Measurements from ENCODE around the gene KDM6A. TPM values are rescaled to one million over a fixed set of nuclear protein-coding genes. Genes with fewer than 3 reads are reported as not detected.
A peak's percentile ranks its signal among the peaks of the same experiment; 100 is the strongest.

The KDM6A gene
- total and polyA plus RNA-seq, 2 donors (not counting 1 experiment from before 2014, with no cell fraction given), result 33.3 to 57.0 TPM

DNA sequence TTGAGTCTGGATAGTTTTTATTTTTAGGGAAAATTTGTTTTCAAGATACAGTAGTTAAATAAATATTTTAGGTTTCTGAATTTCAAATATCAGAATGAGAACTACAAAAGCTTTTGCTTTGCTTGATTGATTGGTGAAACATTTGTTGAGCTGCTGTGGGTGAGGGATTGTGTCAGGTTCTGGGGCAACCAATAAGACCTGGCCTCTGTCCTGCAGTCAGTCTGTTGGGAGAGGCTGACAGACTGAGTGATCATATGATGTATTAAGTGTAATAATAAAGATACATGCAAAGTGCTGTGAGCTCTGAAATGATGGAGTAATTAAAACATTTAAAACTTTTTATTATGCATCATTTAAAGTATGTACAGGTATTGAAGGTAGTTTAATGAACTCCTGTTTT, 9.6 kb downstream of the KDM6A start:
- H3K4me3 Mint-ChIP-seq, result no peak overlapping the region
- peaks cover 6 to 24% of the 10 kb centered on the region in 2 donors for H3K4me1 ChIP-seq (ENCODE audit: control insufficient read depth in 2 of 2, insufficient read depth in 2 of 2, low read length in 2 of 2)
- no peak for ATAC-seq (ENCODE audit: low read depth)
- no peak overlapping the region for H3K27ac ChIP-seq (ENCODE audit: low read length in 2 of 2)
- no peaks in the 10 kb centered on the region for H3K27me3 Mint-ChIP-seq
- intact Hi-C loops (cut with micrococcal nuclease), result no loop called here
- no peak for DNase-seq
- no peaks in the 10 kb centered on the region for H3K9me3 ChIP-seq (ENCODE audit: control extremely low read depth in 1 of 3, control insufficient read depth in 2 of 3, insufficient read depth in 1 of 3, low read length in 2 of 3)
- H3K4me3 ChIP-seq (ENCODE audit: control extremely low read depth in 1 of 5, extremely low read depth in 1 of 5, insufficient read depth in 1 of 5, low read depth in 2 of 5, low read length in 4 of 5), result no peak overlapping the region
- H3K27ac Mint-ChIP-seq, result no peak overlapping the region
- H3K9me3 Mint-ChIP-seq (ENCODE audit: insufficient read depth), result no peaks in the 10 kb centered on the region
- H3K9ac ChIP-seq (ENCODE audit: low read length), result no peak overlapping the region
- H2AFZ ChIP-seq (ENCODE audit: insufficient read depth, low read depth, low read length, poor library complexity, severe bottlenecking), result no peak overlapping the region
- peaks cover 98% of the 10 kb centered on the region for H4K20me1 ChIP-seq (ENCODE audit: control insufficient read depth, insufficient read depth, low read length, poor library complexity, severe bottlenecking)
- POLR2A ChIA-PET, result no interaction called here
- TF ChIP-seq, protein P1, sequence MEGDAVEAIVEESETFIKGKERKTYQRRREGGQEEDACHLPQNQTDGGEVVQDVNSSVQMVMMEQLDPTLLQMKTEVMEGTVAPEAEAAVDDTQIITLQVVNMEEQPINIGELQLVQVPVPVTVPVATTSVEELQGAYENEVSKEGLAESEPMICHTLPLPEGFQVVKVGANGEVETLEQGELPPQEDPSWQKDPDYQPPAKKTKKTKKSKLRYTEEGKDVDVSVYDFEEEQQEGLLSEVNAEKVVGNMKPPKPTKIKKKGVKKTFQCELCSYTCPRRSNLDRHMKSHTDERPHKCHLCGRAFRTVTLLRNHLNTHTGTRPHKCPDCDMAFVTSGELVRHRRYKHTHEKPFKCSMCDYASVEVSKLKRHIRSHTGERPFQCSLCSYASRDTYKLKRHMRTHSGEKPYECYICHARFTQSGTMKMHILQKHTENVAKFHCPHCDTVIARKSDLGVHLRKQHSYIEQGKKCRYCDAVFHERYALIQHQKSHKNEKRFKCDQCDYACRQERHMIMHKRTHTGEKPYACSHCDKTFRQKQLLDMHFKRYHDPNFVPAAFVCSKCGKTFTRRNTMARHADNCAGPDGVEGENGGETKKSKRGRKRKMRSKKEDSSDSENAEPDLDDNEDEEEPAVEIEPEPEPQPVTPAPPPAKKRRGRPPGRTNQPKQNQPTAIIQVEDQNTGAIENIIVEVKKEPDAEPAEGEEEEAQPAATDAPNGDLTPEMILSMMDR (IDR thresholded peaks at IDR 0.05), result no peak
- TF ChIP-seq EZH2 (IDR thresholded peaks at IDR 0.05; ENCODE audit: borderline replicate concordance, insufficient read depth, low read depth, low read length, poor library complexity, severe bottlenecking), result no peak
- no peaks in the 10 kb centered on the region for H3K36me3 ChIP-seq (replicated peaks in 1 of 2; ENCODE audit: control extremely low read depth in 1 of 2, control insufficient read depth in 1 of 2, extremely low read depth in 1 of 2, insufficient read depth in 2 of 2, low read length in 1 of 2)
- H3K4me2 ChIP-seq (replicated peaks; ENCODE audit: low read depth, low read length, poor library complexity, severe bottlenecking), result no peak overlapping the region
- CTCF ChIA-PET, result no interaction called here
- peaks cover 100% of the 10 kb centered on the region for H3K79me2 ChIP-seq (ENCODE audit: control insufficient read depth, insufficient read depth, low read length)
- H3K4me1 Mint-ChIP-seq, result peaks cover 45% of the 10 kb centered on the region
- H3K27me3 ChIP-seq (replicated peaks in 1 of 4; ENCODE audit: control extremely low read depth in 1 of 4, control insufficient read depth in 3 of 4, insufficient read depth in 4 of 4, low read length in 3 of 4), result no peaks in the 10 kb centered on the region

DNA sequence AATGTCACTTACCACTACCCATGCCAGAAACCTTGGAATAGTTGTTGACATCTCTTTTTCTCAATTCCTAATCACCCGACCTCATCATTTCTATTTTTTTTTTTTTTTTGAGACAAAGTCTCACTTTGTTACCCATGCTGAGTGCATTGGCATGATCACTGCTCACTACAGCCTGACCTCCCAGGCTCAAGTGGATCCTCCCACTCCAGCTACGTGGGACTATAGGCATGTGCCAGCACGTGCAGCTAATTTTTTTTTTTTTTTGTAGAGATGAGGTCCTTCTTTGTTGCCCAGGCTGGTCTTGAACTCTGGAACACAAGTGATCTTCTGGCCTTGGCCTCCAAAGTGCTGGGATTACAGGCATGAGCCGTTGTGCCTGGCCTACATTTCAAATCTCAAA, 12.0 kb downstream of the KDM6A start:
- H3K9ac ChIP-seq (ENCODE audit: low read length), result no peak overlapping the region
- intact Hi-C loops (cut with micrococcal nuclease), result no loop called here
- peaks cover 47% of the 10 kb centered on the region for H3K4me1 Mint-ChIP-seq
- no peak overlapping the region for H3K4me2 ChIP-seq (replicated peaks; ENCODE audit: low read depth, low read length, poor library complexity, severe bottlenecking)
- peaks cover 2 to 31% of the 10 kb centered on the region in 2 donors for H3K4me1 ChIP-seq (ENCODE audit: control insufficient read depth in 2 of 2, insufficient read depth in 2 of 2, low read length in 2 of 2)
- 60% methylated on average over 1 of the region's 4 CpGs for WGBS (ENCODE audit: insufficient coverage)
- no peaks in the 10 kb centered on the region for H3K27me3 ChIP-seq (replicated peaks in 1 of 4; ENCODE audit: control extremely low read depth in 1 of 4, control insufficient read depth in 3 of 4, insufficient read depth in 4 of 4, low read length in 3 of 4)
- TF ChIP-seq, protein P1 (IDR thresholded peaks at IDR 0.05), result no peak
- TF ChIP-seq EZH2 (IDR thresholded peaks at IDR 0.05; ENCODE audit: borderline replicate concordance, insufficient read depth, low read depth, low read length, poor library complexity, severe bottlenecking), result no peak
- H3K36me3 ChIP-seq (replicated peaks in 1 of 2; ENCODE audit: control extremely low read depth in 1 of 2, control insufficient read depth in 1 of 2, extremely low read depth in 1 of 2, insufficient read depth in 2 of 2, low read length in 1 of 2), result no peaks in the 10 kb centered on the region
- DNase-seq (no peak), ATAC-seq (ENCODE audit: low read depth) (no peak)
- CTCF ChIA-PET, result no interaction called here
- no peaks in the 10 kb centered on the region for H3K9me3 ChIP-seq (ENCODE audit: control extremely low read depth in 1 of 3, control insufficient read depth in 2 of 3, insufficient read depth in 1 of 3, low read length in 2 of 3)
- POLR2A ChIA-PET, result interaction anchor here (0.6 kb wide), 1 partner anchor 12 kb away, joined by 7 read pairs; the partner anchor contains the start of gene KDM6A
- H3K27me3 Mint-ChIP-seq, result no peaks in the 10 kb centered on the region
- peaks cover 100% of the 10 kb centered on the region for H3K79me2 ChIP-seq (ENCODE audit: control insufficient read depth, insufficient read depth, low read length)
- no peak overlapping the region for H3K4me3 ChIP-seq (ENCODE audit: control extremely low read depth in 1 of 5, extremely low read depth in 1 of 5, insufficient read depth in 1 of 5, low read depth in 2 of 5, low read length in 4 of 5)
- H2AFZ ChIP-seq (ENCODE audit: insufficient read depth, low read depth, low read length, poor library complexity, severe bottlenecking), result no peak overlapping the region
- peaks cover 100% of the 10 kb centered on the region for H4K20me1 ChIP-seq (ENCODE audit: control insufficient read depth, insufficient read depth, low read length, poor library complexity, severe bottlenecking)
- no peak overlapping the region for H3K4me3 Mint-ChIP-seq
- no peaks in the 10 kb centered on the region for H3K9me3 Mint-ChIP-seq (ENCODE audit: insufficient read depth)
- H3K27ac ChIP-seq (ENCODE audit: low read length in 2 of 2), result peak overlapping the region in 1 of 2 donors; percentile 9
- no peak overlapping the region for H3K27ac Mint-ChIP-seq

All from B cell (primary cell).